AG10803 (cell line): ENCODE data around the gene ZNF311.
A peak's percentile ranks its signal among the peaks of the same experiment; 100 is the strongest.

Source experiments
- DNase-seq: peaks from one replicate; pipeline ENCODE4 v3.0.0; 2010; ENCODE audit warnings: low read depth
- H3K4me3 ChIP-seq: 2 replicates; pipeline ENCODE4 v1.5.1; 2011; ENCODE audit warnings: mild to moderate bottlenecking, low read length, control low read depth
- CTCF ChIP-seq: conservative IDR thresholded peaks from 2 replicates; pipeline ENCODE4 v1.5.1; 2011; ENCODE audit warnings: mild to moderate bottlenecking, low read length, control low read depth, inconsistent platforms

Gene ZNF311

DNA sequence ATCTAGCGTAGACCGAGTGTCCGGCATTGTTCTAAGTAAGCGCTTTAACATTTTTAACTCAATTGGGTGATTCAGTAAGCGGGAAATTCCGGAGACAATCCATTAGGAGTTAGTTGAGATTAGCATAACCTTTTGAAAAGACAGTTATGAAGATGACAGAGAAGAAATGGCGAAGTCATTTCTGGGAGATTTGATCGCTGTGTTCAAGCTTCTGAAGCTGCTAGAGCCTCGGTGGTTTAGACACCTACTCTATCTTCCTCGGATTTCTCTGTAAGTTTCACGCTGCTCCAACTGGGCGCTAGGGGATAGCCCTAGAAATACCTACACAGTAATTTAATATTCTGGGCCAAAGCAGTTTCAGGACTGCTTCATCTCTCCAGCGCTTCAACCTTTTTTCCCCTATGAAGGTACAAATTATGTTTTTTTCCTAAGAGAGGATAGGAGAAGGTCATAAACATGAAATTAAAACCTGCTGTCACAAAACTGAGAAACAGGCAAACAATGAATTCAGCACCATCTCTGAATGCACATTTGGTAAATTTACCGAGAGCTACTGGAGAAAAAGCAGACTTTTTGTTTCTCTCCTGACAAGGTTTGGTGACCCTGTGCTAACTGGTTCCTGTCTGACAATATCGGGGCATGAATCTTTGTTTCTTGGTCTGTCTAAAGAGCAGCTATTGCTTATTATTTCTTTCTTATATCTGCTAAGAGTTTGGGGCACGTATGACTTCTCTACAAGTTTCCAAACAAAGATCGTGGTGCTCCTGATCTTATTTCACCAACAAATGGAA lies 22.4 kb downstream of the ZNF311 start:
- peak; percentile 34 for TF ChIP-seq CTCF
- peak; percentile 52 for DNase-seq
- peak overlapping the region; percentile 94 for H3K4me3 ChIP-seq

- 0 out of 2 replicates have a peak, but pooled peaks have one; percentile 10 for TF ChIP-seq CTCF
- DNase-seq = peak; percentile 92
- H3K4me3 ChIP-seq = peak overlapping the region; percentile 94
These were observed 23.2 kb downstream of the ZNF311 start for GRCh38 chr6:28981833-28982475.

GRCh38 chr6:28981431-28981832 lies 23.7 kb downstream of the ZNF311 start:
- peak; percentile 57 for DNase-seq
- H3K4me3 ChIP-seq = peak overlapping the region; percentile 94
- TF ChIP-seq CTCF = no peak

DNA sequence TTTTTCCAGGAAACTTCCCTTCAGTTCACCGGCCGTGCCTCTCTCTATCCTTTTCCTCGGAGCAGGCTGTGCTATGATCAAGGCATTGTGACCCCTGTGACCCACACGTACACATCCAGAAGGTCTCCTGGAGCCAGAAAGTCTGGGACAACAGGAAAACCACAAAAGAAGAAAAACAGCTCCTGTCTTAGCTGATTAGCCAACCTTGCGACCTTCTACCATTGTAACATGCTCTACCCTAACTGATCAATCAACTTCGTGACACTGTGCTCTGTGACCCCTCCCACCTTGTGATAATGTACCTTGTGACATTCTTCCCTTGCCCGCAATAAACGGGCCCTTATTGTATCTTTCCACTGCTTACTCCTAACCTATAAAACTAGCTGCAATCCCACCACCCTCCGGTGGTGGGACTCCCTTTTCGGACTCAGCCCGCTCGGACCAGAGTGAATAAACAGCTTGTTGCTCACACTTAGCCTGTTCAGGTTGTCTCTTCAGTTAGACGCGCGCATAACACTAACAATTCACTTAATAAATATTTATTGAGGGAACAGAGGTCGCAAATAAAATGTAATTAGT lies 24.2 kb downstream of the ZNF311 start:
- DNase-seq = peak; percentile 66
- peak overlapping the region; percentile 94 for H3K4me3 ChIP-seq
- peak; percentile 54 for TF ChIP-seq CTCF

GRCh38 chr6:28980137-28980851 lies 24.8 kb downstream of the ZNF311 start:
- H3K4me3 ChIP-seq = peak overlapping the region; percentile 94
- no peak for DNase-seq
- TF ChIP-seq CTCF = no peak

- H3K4me3 ChIP-seq = no peak overlapping the region
- DNase-seq = no peak
- TF ChIP-seq CTCF = no peak
These were observed 25.4 kb downstream of the ZNF311 start for GRCh38 chr6:28979679-28980078.
